Stimulated activated CD4-positive, alpha-beta T cell treated with anti-CD3 and anti-CD28 coated beads, TNF-alpha, amount 100 ng/mL, for 48 hours (primary cell): ENCODE measurements around the gene STYXL1.

Experiments
- DNase-seq, 3 donors: peaks; one replicate each; pipeline ENCODE4 v3.0.0-alpha.2; 2020; ENCODE audit warnings: low read depth in 3 of 3

STYXL1 gene

GRCh38 chr7:75955331-75955955 lies 92.4 kb downstream of the STYXL1 start:
- DNase-seq = no peak

GRCh38 chr7:75953931-75954330 lies 93.9 kb downstream of the STYXL1 start:
- no peak for DNase-seq

- no peak for DNase-seq
These were observed 94.4 kb downstream of the STYXL1 start for GRCh38 chr7:75953431-75953830.

- DNase-seq = no peak
These were observed 96.3 kb downstream of the STYXL1 start for GRCh38 chr7:75951506-75951905.

GRCh38 chr7:75950111-75950681 lies 97.6 kb downstream of the STYXL1 start:
- DNase-seq = no peak

- no peak for DNase-seq
These were observed 99.6 kb downstream of the STYXL1 start for GRCh38 chr7:75948179-75948578.
